CD4-positive, CD25-positive, alpha-beta regulatory T cell (primary cell): ENCODE data around the gene GON7. TPM values are rescaled to one million over a fixed set of nuclear protein-coding genes. Genes with fewer than 3 reads are reported as not detected.

ENCODE experiments used
- ATAC-seq, 2 donors: fragments of 150-1000 bp; cut with Tn5 transposase; one replicate each; pipeline ENCODE4 v1.10.0; 2021; ENCODE audit warnings: low read depth in 2 of 2, moderate number of reproducible peaks in 2 of 2, moderate library complexity in 1 of 2
- DNase-seq, 3 donors: peaks; one replicate each; pipeline versions ENCODE4 v3.0.0 to v3.0.0-alpha.2; 2012 to 2022; ENCODE audit warnings: mixed read lengths in 1 of 3
- H3K27ac ChIP-seq: one replicate; pipeline ENCODE4 v1.7.0; 2013; ENCODE audit warnings: mild to moderate bottlenecking, low read length; ENCODE audit not compliant: insufficient read depth, poor library complexity, severe bottlenecking
- H3K27me3 ChIP-seq: one replicate; pipeline ENCODE4 v1.7.0; 2013; ENCODE audit warnings: low read length; ENCODE audit not compliant: control insufficient read depth, insufficient read depth
- H3K36me3 ChIP-seq: one replicate; pipeline ENCODE4 v1.7.0; 2013; ENCODE audit warnings: mild to moderate bottlenecking, low read length, moderate library complexity; ENCODE audit not compliant: control insufficient read depth, insufficient read depth
- H3K4me1 ChIP-seq: 2 replicates; pipeline ENCODE4 v1.7.0; 2013; ENCODE audit warnings: mild to moderate bottlenecking, low read length; ENCODE audit not compliant: insufficient read depth, control insufficient read depth, poor library complexity, severe bottlenecking
- H3K4me3 ChIP-seq: one replicate; pipeline ENCODE4 v1.7.0; 2013; ENCODE audit warnings: low read depth, mild to moderate bottlenecking, low read length, moderate library complexity
- H3K9me3 ChIP-seq, 2 experiments: 1 replicate in 1 of 2; 2 replicates in 1 of 2; pipeline ENCODE4 v1.7.0; 2013; ENCODE audit warnings: low read length in 2 of 2, mild to moderate bottlenecking in 1 of 2, moderate library complexity in 1 of 2; ENCODE audit not compliant: control insufficient read depth in 2 of 2
- H3K27ac Mint-ChIP-seq, 3 donors: one replicate each; pipeline ENCODE4 v1.8.0; 2020 to 2022; ENCODE audit warnings: mild to moderate bottlenecking in 3 of 3, mixed read lengths in 3 of 3, moderate library complexity in 2 of 3
- H3K27me3 Mint-ChIP-seq: one replicate; pipeline ENCODE4 v1.8.0; 2022; ENCODE audit warnings: mild to moderate bottlenecking, mixed read lengths
- H3K36me3 Mint-ChIP-seq: one replicate; pipeline ENCODE4 v1.8.0; 2020; ENCODE audit warnings: mixed read lengths
- H3K4me1 Mint-ChIP-seq, 4 donors: one replicate each; pipeline ENCODE4 v1.8.0; 2020 to 2022; ENCODE audit warnings: mixed read lengths in 4 of 4, mild to moderate bottlenecking in 1 of 4
- H3K4me3 Mint-ChIP-seq, 4 donors: one replicate each; pipeline ENCODE4 v1.8.0; 2020 to 2022; ENCODE audit warnings: mild to moderate bottlenecking in 4 of 4, mixed read lengths in 4 of 4, moderate library complexity in 3 of 4
- H3K9me3 Mint-ChIP-seq, 7 donors: one replicate each; pipeline ENCODE4 v1.8.0; 2020 to 2022; ENCODE audit warnings: mixed read lengths in 7 of 7, mild to moderate bottlenecking in 3 of 7, moderate library complexity in 2 of 7
- polyA plus RNA-seq, 4 donors: library from polyadenylated mRNA; unstranded; fragments of 300-500 nt; fragmentation: Illumina TruSeq; gene quantifications; one replicate each; pipeline ENCODE4 v1.2.3, GENCODE V29; 2021
- total RNA-seq: library from RNA; stranded (reverse); gene quantifications from one replicate; pipeline ENCODE4 v1.2.3, GENCODE V29; 2022

GON7 gene
- total and polyA plus RNA-seq, 5 donors from 2014 or later, result 7.1 to 31.0 (median 30.0) TPM

DNA sequence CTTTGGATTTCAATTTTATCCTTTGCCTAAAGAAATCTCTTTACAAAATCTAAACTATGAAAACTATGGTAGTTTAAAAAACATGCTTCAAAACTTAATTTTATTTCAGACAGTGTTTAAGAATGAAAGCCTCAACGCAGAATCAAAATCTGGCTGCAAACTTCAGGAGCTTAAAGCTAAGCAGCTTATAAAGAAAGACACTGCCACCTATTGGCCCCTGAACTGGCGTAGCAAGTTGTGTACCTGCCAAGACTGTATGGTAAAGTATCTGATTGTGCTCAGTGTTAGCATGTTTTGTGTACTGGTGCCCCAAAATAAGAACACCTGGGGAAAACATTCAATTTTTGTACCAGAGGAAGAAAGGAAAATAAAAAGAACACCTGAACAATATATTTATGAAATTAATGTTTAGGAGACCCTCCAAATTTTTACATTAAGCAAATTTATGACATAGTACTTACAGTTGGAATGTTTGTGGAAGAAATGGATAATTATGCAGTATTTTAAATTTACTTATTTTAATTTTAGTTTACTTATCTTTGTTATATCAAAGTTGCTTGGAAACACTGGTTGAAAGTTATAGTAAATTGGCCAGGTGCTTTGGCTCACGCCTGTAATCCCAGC lies 12.3 kb upstream of the GON7 start:
- H3K9me3 Mint-ChIP-seq, result no peaks in the 10 kb centered on the region
- ATAC-seq (peak; percentile 82 to 91), DNase-seq (peak; percentile 29 to 84 (median 58))
- no peaks in the 10 kb centered on the region for H3K27me3 ChIP-seq
- H3K4me3 Mint-ChIP-seq, result no peak overlapping the region
- H3K9me3 ChIP-seq, result no peaks in the 10 kb centered on the region
- H3K4me3 ChIP-seq, result no peak overlapping the region
- H3K36me3 ChIP-seq, result peaks cover 54% of the 10 kb centered on the region
- H3K27me3 Mint-ChIP-seq, result no peaks in the 10 kb centered on the region
- H3K27ac Mint-ChIP-seq, result no peak overlapping the region
- no peaks in the 10 kb centered on the region for H3K4me1 ChIP-seq
- H3K27ac ChIP-seq, result no peak overlapping the region
- H3K36me3 Mint-ChIP-seq, result peaks cover 49% of the 10 kb centered on the region
- H3K4me1 Mint-ChIP-seq, result peaks cover 0 to 6% (median 3%) of the 10 kb centered on the region in 4 donors

DNA sequence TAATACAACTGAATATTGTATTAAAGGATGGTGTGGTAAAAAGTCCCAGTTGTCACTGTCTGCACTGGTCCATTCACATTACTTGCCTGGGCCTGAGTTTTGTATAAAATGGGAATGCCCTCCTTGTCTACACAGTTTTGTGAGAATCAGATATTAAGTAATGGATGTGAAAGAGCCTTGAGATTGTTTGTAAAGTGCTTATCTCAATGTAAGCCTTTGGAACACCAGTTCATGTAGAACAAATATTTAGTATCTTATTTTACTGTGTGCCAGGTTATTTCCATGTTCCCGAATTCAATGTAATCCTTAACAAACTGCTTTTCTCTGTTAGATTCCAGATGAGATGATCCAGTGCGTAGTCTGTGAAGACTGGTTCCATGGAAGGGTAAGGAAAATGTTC lies 7.7 kb upstream of the GON7 start:
- Mint-ChIP-seq H3K9me3 (no peaks in the 10 kb centered on the region), H3K27me3 (no peaks in the 10 kb centered on the region), H3K4me1 (peaks cover 3 to 22% (median 9%) of the 10 kb centered on the region in 4 donors), H3K4me3 (no peak overlapping the region), H3K27ac (no peak overlapping the region), H3K36me3 (peaks cover 37% of the 10 kb centered on the region)
- H3K4me3 ChIP-seq, result no peak overlapping the region
- no peak for DNase-seq
- peaks cover 5% of the 10 kb centered on the region for H3K4me1 ChIP-seq
- H3K27ac ChIP-seq, result no peak overlapping the region
- no peaks in the 10 kb centered on the region for H3K9me3 ChIP-seq
- H3K27me3 ChIP-seq, result no peaks in the 10 kb centered on the region
- ATAC-seq, result no peak
- H3K36me3 ChIP-seq, result peaks cover 56% of the 10 kb centered on the region

DNA sequence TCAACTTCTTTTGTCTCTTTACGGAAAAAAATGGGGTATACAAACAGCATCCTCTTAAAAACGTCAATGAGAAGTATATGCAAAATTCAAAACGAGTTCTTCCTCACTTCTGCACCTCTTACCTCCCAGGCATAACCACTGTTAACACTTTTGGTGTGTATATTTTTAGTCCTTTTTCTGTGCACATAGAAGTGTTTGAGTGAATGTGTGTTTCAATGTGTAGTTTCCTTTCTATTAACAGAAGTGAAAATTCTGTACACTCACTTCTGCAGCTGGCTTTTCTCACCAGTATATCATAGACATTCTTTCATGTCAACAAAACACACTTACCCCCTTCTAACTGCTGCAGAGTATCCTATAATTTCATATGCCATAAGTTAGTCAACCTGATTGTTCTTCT lies 5.6 kb upstream of the GON7 start:
- H3K36me3 ChIP-seq, result peaks cover 53% of the 10 kb centered on the region
- no peaks in the 10 kb centered on the region for H3K9me3 ChIP-seq
- peaks cover 14 to 36% (median 23%) of the 10 kb centered on the region in 4 donors for H3K4me1 Mint-ChIP-seq
- H3K36me3 Mint-ChIP-seq, result peaks cover 31% of the 10 kb centered on the region
- DNase-seq, result no peak
- no peaks in the 10 kb centered on the region for H3K27me3 Mint-ChIP-seq
- no peak overlapping the region for H3K27ac Mint-ChIP-seq
- no peaks in the 10 kb centered on the region for H3K27me3 ChIP-seq
- no peaks in the 10 kb centered on the region for H3K9me3 Mint-ChIP-seq
- no peak overlapping the region for H3K4me3 Mint-ChIP-seq
- no peak for ATAC-seq
- H3K4me3 ChIP-seq, result no peak overlapping the region
- H3K27ac ChIP-seq, result no peak overlapping the region
- peaks cover 19% of the 10 kb centered on the region for H3K4me1 ChIP-seq

DNA sequence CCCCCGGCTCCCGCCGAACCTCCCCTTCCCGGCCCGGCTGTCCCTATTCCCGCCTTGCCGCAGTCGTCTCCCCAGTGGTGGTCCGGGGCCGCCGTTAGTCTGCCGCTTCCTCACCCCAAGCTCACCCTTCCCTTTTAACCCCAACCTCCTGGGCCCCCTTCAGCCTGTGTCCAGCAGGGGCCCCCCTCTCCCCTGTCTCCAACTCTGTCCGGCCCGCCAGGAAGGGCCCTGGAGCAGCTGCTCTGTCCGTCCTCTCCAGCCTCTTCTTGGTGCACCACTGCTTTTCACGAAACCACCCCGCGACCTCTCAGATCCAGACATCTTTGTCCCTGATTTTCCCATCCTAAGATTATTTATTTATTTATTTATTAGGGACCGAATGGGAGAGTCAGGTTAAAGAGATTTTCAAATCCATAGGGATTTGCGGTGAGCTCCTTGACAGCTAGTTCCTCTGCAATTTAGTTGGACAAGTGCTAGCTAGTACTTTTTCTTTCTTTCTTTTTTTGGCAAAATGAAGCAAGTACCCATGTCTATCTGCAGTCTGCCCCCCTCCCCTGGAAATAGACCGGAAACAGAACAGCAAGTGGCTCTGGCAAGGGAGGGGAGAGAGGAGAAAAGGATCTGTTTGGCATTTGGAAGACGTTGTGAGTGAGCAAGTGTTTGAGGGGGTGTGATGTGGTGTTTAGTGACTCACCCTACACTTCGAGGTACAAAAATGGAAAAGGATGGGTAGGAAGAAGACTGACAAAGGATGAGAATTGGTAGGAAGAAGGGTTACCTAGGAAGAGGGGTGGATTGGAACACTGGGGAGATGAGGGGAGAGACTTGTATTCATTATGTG lies 823 bp upstream of the GON7 start:
- Histone ChIP-seq H3K9me3 (no peaks in the 10 kb centered on the region), H3K27me3 (no peaks in the 10 kb centered on the region), H3K27ac (peak overlapping the region; percentile 82), H3K36me3 (peaks cover 14% of the 10 kb centered on the region), H3K4me1 (peaks cover 41% of the 10 kb centered on the region), H3K4me3 (peak overlapping the region; percentile 88)
- no peaks in the 10 kb centered on the region for H3K9me3 Mint-ChIP-seq
- H3K36me3 Mint-ChIP-seq, result peaks cover 12% of the 10 kb centered on the region
- peak overlapping the region; percentile 65 to 95 (median 83) for H3K27ac Mint-ChIP-seq
- ATAC-seq (peak in 1 of 2 donors; percentile 23), DNase-seq (peak; percentile 5 to 66 (median 16))
- peaks cover 28 to 60% (median 43%) of the 10 kb centered on the region in 4 donors for H3K4me1 Mint-ChIP-seq
- H3K4me3 Mint-ChIP-seq, result peak overlapping the region; percentile 94 to 99 (median 96)
- no peaks in the 10 kb centered on the region for H3K27me3 Mint-ChIP-seq

DNA sequence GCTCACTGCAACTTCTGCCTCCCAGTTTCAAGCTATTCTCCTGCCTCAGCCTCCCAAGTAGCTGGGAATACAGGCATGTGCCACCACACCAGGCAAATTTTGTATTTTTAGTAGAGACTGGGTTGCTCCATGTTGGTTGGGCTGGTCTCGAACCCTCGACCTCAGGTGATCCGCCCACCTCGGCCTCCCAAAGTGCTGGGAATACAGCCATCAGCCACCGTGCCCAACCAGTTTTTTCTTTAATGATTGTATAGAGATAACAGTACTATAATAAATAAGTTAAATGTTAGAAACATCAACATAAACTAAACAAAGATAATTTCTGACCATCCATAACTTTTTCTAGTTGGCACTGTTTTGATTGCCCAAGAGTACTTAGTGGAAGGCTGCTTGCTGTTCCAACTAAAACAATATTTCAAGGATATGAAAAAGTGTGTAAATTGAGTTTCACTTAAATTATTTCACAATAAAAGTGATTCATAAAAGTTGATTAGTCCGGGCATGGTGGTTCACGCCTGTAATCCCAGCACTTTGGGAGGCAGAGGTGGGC lies 5.6 kb downstream of the GON7 start:
- peaks cover 10 to 33% (median 20%) of the 10 kb centered on the region in 4 donors for H3K4me1 Mint-ChIP-seq
- no peaks in the 10 kb centered on the region for H3K9me3 ChIP-seq
- H3K4me3 Mint-ChIP-seq, result peak overlapping the region in 1 of 4 donors; percentile 22
- H3K36me3 ChIP-seq, result no peaks in the 10 kb centered on the region
- no peaks in the 10 kb centered on the region for H3K27me3 Mint-ChIP-seq
- H3K36me3 Mint-ChIP-seq, result peaks cover 3% of the 10 kb centered on the region
- DNase-seq, result no peak
- H3K4me1 ChIP-seq, result peaks cover 19% of the 10 kb centered on the region
- no peak for ATAC-seq
- H3K27ac Mint-ChIP-seq, result no peak overlapping the region
- no peaks in the 10 kb centered on the region for H3K9me3 Mint-ChIP-seq
- H3K27ac ChIP-seq, result no peak overlapping the region
- H3K27me3 ChIP-seq, result no peaks in the 10 kb centered on the region
- H3K4me3 ChIP-seq, result no peak overlapping the region

DNA sequence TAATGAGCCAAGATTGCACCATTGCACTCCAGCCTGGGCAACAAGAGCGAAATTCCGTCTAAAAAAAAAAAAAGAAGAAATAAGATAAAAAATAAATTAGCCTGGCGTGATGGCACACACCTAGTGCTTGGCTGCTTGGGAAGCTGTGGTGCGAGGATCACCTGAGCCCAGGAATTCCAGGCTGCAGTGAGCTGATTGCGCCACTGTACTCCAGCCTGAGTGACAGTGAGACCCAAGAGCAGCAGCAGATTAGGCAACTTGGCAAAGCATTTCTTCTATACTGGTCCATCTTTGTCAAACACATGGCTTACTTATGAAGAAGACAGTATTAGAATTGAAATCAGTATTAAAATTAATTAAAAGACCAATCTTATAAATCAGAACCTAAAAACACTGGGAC lies 6.3 kb downstream of the GON7 start:
- H3K27ac Mint-ChIP-seq, result no peak overlapping the region
- H3K36me3 Mint-ChIP-seq, result peaks cover 3% of the 10 kb centered on the region
- no peak overlapping the region for H3K4me3 ChIP-seq
- no peak for ATAC-seq
- H3K4me3 Mint-ChIP-seq, result peak overlapping the region in 1 of 4 donors; percentile 22
- H3K27me3 Mint-ChIP-seq, result no peaks in the 10 kb centered on the region
- H3K36me3 ChIP-seq, result no peaks in the 10 kb centered on the region
- no peaks in the 10 kb centered on the region for H3K9me3 Mint-ChIP-seq
- H3K27me3 ChIP-seq, result no peaks in the 10 kb centered on the region
- no peak for DNase-seq
- peaks cover 13% of the 10 kb centered on the region for H3K4me1 ChIP-seq
- H3K4me1 Mint-ChIP-seq, result peaks cover 10 to 26% (median 16%) of the 10 kb centered on the region in 4 donors
- H3K9me3 ChIP-seq, result no peaks in the 10 kb centered on the region
- no peak overlapping the region for H3K27ac ChIP-seq

DNA sequence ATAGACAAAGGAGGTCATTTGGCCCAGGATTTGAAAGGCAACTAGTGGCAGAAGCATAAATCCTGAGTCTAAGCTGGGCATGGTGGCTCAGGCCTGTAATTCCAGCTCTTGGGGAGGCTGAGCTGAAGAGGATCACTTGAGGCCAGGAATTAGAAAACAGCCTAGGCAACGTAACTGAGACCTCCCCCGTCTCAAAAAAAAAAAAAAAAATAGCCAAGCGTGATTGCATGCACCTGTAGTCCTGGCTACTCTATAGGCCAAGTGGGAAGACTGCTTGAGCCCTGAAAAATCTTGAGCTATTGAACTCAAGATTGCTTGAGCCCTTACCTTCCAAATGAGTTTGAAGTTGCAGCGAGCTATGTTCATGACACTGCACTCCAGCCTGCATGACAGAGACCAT lies 7.8 kb downstream of the GON7 start:
- H3K27me3 ChIP-seq, result no peaks in the 10 kb centered on the region
- H3K27ac ChIP-seq, result no peak overlapping the region
- no peaks in the 10 kb centered on the region for H3K36me3 ChIP-seq
- Mint-ChIP-seq H3K27me3 (no peaks in the 10 kb centered on the region), H3K27ac (no peak overlapping the region), H3K4me3 (no peak overlapping the region), H3K4me1 (peaks cover 3 to 11% (median 7%) of the 10 kb centered on the region in 4 donors), H3K36me3 (peaks cover 3% of the 10 kb centered on the region), H3K9me3 (no peaks in the 10 kb centered on the region)
- DNase-seq (no peak), ATAC-seq (no peak)
- H3K4me3 ChIP-seq, result no peak overlapping the region
- no peaks in the 10 kb centered on the region for H3K4me1 ChIP-seq
- no peaks in the 10 kb centered on the region for H3K9me3 ChIP-seq
